CD4-positive, alpha-beta T cell treated with Interleukin-12 subunit alpha and Interleukin-12 subunit beta, for 1 hour (primary cell): ENCODE data around the gene ADAMTSL2.

Source experiments
- DNase-seq: peaks from one replicate; pipeline ENCODE4 v3.0.0-alpha.2; 2020

The ADAMTSL2 gene

DNA sequence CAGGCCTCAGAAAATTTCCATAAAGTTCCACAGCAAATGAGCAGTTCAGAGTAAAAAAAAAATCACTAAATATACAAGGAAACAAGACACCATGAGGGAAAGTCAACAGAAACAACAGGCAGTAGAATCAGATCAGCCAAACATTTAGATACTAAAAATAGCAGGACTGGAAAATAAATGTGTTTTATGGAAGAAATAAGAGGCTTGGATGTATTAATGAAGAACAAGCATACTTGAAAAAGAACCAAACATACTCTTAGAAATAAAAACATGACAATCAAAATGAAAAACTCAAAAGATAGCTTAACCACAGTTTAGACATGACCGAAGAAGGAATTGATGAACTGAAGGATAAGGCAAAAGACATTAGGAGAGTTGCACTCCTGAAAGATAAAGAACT lies 32.4 kb upstream of the ADAMTSL2 start:
- no peak for DNase-seq

DNA sequence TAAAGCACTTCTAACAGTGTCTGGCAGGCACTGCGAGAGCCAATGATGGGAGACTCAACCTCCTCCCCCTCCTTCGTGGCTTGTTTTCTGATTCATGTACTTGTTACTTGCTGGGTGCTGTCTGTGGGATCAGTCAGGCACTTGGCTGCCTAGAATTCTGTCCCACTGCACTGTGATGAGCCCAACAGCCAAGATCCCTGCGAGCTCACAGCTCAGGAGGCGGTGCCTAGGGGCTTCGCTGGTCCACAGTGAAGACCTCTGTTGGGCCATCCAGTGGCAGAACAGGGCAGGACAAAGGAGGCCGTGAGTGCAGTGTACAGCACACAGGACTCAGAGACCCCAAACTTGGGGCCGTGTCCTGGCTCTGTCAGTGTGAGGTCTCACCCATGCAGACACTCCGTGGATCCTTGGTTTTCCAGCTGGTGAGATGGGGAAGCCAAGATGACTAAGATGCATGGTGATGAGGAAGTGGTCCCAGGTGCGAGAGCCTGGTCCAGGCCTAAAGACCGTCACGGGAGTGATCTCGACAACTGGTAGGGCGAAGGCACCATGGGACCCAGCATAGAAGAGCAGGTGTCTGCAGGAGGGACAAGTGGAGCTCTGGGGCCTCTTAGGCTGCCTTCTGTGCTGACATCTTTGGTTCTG lies 29.2 kb upstream of the ADAMTSL2 start:
- no peak for DNase-seq

DNA sequence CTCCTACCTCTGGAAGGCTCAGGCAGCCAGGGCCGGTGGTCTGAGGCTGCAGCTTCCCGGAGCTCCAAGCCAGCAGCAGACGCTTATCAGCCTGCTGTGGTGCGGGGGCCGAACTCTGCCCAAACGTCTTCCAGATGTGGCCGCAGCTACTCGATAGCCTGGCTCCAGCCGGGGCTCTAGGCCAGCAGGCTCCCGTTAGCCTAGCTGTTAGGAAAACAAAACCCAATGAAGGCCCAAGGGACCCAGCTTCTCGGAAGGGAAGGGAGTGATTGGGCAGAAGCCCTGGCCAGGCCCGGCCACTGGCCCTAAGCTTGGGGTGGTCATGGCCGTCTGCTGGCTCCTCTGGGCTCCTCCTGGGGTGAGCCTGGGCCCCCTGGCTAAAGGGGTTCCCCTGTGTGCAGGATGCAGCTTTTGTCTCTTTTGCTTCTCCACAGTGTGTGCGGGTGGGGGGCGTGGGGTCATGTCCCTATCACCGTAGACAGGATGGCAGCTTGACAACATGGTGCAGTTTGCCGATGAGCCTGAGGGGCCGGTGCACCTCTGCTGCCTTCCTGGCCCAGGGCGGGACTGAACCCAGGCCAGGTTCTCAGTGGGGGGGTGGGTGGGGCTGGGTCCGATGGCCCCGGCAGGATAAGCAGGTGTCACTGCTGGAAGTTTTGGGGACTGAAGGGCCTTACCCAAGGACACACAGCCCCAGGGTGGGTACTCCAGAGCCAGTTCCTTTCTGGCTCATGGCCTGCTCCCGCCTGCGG lies 28.4 kb upstream of the ADAMTSL2 start:
- no peak for DNase-seq

DNA sequence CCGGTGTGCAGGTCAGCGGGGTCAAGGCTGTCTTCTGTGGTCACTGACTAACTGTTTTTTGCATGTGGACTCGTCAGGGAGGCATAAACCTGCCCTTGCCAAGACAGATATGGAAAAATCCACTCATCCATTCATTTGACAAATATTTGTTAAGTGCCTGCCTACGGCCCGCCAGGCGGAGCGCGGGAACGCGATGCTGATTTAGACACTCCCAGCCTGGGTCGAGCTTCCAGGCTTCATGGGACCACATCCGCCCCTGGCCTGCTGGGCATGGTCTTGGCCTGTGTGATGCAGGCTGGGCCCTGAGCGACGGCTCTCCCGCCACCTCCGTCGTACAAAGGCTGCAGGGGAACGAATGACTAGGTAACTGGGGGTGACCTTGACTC lies 27.9 kb upstream of the ADAMTSL2 start:
- no peak for DNase-seq

DNA sequence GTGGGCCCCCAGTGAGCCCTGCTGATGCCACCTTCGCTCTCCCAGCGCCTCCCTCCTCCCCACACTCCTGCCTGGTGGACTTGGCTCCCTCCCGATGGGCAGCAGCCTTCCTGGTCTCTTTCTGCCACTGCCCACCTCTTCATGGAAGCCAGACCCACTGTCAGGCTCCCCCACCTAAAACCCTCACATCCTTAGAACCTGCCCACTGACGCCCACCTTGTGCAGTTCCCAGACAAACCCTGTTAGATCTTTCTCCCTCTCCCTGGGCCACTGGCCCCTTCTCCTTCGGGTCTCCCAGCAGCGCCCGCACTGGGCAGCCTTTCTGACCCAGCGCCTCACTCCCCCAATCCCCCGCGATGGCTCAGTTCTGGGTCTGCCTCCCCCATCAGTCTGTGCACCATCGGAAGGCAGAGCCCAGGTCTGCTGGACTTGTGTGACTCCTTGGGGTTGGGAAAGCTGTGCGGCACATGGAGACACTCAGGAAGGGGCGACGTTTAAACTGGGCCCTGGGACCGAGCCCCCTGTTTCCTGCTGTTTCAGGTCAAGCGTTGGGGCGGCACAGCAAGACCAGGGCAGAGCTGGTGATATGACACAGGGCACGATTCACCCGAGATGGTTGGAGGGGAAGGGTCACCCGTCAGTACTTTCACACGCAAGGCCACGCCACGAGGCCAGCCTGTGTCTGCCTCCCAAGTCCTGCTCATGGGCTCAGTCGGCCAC lies 27.1 kb upstream of the ADAMTSL2 start:
- DNase-seq, result no peak

DNA sequence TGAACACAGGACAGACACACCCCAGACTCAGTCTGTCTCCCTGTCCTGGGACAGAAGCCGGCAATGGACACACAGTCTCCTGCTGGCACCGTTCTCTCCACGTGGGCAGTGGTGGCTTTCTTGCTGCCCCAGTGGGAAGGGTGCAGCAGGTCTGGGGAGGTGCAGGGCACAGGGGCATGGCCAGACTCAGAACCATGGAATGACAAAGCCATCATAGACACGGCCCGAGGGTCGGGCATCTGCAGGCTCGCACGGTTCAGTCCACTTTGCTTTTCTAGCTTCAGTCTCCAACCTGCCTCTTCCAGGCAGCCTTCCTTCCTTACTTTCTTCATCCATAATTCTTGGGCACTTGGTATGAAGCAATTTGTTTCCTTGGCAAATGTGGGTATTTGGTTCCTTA lies 26.5 kb upstream of the ADAMTSL2 start:
- no peak for DNase-seq

DNA sequence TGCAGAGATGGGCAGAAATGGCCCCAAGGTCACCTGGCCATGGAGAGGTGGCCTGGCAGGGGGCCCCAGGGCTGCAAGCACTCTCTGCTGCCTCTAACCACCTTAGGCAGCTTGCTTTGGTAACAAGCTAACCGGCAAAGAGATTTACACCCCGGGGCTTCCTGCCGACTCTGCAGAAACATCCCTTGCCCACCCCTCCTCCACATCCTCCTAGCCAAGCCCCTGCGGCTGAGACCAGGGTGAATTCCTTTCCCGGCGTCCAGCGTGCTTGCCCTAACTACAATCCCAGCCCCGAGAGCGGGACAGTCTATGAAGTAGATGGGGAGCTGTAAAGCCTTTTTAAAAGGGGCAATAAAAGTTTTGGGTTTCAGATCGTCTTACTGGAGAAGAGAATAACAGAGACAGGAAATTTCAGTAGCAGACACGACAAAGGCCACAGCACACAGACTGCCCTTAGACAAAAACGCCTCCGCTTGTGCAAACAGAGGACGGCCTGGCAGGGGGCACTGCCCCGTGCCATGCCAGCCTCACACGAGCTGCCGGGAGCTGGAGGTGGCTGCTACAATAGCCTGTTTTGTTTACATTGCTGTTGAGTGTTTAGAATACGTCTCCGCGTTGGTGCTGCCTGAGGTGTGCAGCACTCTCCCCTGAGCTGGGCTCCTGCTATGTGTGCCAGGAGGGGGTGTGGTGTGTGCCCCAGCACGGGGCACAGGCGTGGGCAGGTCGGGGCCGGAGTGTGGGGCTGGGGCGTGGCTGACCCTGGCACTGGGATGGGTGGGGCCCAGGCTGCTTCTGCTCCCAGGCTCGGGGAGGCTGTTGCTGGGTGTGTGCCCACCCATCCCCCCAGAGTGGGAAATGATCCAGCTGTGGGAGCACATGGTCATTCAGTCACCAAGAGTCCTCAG lies 25.1 kb upstream of the ADAMTSL2 start:
- DNase-seq, result peak; percentile 20

DNA sequence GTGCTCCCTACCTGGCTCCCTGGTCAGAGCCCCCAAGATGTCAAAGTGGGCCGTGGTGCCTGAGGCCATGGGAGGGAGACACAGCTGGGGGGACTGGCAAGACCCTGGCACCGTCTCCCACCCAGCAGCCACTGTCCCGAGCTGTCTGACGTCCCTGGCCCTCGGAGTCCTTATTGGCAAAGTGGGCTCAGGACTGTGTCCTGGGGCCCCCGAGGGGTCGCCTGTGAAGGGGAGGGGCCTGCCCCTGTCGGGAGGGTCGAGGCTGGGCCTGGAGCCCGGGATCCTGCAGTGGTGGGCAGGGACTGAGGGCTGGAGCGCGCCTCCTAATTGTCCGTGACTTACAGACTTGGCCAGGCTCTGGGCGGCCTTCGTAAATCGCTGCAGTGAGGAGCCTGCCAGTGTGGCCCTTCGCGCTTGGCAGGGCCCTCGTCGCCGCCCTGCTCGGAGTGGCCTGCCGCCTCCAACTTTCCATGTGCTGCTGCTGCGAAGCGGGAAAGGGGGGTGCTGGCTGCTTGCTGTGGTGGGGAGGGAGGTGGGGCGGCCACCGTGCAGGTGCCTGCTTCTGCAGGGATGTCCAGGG lies 23.5 kb upstream of the ADAMTSL2 start:
- DNase-seq, result no peak

DNA sequence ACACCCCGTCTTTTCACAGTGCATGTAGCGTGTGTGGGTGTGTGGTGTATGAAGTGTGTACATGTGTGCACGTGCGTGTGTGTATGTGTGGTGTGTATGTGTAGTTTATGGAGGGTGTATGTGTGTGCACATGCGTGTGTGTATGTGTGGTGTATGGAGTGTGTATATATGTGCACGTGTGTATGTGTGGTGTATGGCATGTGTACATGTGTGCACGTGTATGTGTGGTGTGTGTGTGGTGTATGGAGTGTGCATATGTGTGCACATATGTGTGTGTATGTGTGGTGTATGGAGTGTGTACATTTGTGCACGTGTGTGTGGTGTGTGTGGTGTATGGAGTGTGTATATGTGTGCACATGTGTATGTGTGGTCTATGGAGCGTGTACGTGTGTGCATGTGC lies 22.9 kb upstream of the ADAMTSL2 start:
- no peak for DNase-seq

DNA sequence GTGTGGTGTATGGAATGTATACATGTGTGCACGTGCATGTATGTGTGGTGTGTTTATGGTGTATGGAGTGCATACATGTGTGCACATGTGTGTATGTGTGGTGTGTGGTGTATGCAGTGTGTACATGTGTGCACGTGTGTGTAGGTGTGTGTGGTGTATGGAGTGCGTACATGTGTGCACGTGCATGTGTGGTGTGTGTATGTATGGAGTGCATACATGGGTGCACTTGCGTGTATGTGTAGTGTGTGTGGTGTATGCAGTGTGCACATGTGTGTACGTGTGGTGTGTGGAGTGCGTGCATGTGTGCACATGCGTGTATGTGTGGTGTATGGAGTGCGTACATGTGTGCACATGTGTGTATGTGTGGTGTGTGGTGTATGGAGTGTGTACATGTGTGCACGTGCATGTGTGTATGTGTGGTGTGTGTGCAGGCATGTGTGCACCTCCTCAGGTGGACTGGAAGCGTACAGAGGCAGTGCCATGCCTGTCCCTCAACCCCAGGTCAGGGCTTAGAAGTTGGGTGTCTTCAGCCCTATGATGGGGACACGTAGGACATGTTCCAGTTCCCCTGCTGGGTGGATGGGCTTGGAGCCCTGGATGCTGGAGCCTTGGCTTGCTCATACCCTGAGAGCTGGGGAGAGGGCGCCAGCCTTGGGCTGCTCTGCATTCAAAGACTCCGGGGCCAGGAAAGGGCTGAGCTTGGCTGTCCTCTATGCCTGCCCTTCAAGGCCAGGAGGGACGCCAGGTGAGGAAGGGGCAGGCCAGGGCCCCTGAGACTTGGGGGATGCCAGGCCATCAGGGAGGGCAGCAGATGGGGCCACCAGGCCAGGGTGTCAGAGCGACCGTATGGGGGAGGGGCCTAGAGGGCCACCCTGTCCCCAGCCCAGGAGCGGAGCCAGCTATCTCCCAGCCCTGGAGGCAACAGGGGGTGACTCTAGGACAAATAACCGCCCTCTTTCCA lies 22.0 kb upstream of the ADAMTSL2 start:
- no peak for DNase-seq

DNA sequence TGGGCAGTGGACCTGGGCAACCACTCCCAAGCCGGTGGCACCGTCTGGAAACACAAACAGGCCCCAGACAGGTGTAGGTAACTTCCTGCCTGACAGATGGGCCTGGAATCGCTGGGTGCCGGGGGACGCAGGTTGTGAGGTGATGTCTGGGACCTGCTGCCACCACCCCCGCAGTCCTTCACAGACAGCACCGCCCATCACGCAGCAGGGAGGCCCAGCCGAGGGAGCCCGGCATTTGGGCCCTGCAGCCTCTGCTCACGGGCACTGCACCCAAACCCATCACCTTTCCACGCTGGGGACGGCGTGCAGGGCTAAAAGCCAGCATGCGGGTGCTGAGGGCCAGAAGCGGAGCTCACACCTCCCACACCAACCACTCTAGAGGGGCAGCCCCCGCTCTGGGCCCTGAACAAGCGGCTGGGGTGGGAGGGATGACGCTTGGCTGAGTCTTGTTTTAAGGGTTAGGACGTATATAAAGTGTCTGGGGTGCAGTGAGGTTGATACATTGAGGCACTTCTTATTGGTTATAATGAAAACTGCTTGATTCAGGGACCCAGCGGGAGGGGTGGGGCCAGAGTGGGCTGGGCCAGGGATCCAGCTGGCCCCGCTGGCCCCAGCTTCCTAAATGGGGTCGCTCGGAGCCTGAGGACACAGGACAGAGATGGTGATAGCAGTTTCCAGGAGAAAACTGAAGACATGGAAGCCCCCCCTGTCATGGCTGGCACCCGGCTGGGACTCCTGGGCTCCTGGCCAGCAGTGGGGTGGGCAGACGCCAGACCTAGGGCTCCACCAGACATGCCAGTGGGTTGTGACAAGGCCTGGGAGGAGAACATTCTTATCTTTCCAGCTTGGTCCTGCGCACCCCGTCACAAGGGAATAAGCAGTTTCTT lies 21.0 kb upstream of the ADAMTSL2 start:
- DNase-seq, result no peak

DNA sequence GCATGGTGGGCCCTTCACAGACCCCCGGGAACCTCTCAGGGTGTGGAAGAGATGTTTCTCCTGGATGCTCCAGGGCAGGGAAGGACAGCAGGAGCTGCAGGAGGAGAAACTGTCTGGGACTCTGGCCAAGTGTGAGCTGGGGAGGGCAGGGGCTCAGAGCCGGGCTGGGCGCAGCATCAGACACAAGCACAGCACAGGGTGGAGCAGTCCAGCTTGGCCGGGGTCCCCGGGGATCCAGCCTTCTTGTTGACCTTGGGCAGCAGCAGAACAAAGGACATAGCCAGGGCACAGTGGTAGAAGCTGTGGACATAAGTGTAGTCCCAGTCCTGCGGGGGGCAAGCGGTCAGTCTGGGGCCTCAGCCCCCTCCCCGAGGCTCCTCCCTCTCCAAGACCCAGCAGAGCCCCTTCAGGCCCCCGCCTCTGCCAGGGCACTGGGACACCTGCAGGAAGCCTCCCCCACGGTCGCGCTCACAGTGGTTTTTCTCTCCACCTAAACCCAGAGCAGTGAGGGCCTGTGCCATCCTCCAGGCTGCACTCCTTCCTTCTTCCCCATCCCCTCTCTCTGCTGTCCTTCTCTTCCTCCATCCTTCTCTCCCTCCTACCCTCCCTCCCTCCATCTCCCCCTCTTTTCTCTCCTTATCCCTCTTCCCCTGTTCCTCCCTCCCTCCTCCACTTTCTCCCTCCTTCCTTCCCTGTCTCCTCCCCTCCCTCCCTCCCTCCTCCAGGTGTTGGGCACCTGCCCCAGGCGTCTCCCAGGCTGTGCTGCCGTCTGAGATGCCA lies 19.9 kb upstream of the ADAMTSL2 start:
- no peak for DNase-seq

DNA sequence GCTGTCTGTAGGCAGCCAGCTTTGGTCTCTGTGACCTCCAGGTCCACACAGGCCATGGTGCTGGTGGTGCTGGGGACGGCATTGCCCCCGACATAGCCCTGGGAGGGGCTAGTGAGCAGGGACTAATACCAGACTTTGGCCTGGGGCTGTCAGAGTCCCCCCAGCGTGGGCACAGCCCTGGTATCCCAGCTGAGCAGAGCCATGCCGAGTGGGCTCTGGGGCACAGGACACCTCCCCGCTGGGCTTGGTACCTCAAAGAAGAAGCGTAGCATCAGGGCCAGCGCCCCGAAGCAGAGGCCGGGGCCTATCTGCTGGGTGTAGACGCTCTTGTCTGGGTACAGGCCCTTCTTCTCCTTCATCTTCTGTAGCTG lies 19.3 kb upstream of the ADAMTSL2 start:
- no peak for DNase-seq

DNA sequence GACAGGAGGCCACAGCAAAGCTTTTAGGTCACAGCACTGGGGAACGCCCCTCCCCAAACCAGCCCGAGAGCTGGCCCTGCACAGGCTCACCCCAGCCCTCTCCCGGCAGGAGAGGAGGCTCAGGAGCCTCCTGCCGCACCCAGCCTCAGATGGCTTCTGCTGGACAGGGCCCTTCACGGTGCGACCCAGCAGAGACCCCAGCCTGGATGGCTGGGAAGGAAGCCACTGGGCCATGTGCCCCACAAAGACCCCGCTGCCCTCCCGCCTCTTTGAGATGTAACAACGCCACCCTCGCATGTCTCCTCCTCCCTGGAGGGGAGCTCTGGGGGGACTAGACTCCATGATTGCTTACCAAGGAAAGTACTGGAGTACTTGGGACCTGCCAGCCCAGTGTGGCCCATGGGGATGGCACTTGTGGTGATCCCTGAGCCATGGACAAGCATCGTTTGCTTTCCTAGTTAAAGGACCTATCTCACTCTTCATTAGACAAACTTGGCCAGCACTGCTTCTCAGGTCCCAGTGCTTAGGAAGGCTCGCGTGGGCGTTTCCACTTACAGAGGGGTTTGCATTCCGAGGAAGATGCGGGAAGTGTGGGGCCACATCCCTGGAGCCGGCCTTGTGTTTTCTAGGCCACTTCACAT lies 18.8 kb upstream of the ADAMTSL2 start:
- no peak for DNase-seq

DNA sequence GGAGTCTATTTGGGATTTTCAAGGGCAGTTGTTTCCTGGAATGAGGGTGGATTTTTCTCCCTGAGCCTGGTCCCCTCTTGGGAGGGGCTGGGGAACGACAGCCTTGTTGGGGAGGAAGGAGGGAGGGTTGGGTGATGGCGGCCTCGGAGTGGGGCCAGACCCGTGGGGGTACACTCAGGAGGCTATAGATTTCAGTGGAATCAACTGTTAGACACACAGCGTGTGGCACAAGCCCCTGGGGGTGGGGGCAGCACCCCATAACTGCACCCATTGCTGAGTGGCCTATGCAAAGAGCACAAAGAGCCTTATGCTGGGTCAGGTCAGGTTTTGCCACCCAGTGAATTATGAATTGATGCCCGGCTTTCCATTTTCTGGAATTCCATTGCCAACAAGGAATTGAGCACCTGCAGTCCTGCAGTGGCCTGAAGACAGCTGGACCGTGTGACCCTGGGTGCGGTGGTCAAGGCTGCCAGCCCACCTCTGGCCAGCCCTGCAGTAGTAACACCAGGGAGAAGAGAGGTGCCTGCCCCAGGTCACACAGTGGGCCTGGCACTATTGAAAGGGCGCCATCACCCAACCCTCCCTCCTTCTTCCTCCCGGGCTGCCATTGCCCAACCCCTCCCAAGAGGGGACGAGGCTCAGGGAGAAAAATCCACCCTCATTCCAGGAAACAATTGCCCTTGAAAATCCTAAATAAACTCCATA lies 18.1 kb upstream of the ADAMTSL2 start:
- no peak for DNase-seq

DNA sequence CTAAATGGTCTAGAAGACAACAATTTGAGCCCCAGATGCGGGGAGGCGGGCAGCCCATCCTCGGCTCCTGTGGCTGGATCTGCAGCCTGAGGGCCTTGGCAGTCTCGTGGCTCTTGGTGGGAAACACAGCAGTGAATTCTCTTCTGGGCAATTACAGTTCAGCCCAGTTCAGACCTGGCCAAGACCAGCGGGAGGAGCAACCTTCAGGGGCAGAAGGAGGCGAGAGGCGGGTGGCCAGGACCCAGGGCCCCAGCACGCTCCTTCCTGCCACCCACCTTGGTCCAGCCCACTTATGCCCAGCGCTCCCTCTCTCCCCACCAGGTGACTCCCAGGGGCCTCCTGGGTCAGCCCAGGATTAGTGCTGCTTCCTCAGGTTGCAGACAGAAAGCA lies 17.5 kb upstream of the ADAMTSL2 start:
- DNase-seq, result no peak

DNA sequence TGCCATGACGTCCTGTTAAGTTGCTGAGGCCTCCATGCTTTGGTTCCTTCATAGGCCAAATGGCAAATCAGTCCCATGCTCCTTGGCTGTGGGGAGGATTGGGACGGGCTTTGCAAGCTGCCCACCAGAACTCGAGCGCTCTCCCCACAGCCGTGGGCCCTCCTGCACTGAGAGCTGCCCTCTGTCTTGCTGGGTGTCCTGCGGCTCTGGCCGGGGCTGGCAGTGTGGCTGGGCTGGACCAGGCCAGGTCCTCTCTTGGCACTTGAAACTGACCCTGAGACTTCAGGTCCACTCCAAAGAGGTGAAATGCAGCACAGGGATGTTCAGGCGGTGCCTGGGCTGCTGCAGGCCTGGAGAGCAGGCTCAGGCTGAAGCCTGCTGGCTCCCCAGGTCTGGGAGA lies 16.8 kb upstream of the ADAMTSL2 start:
- DNase-seq, result no peak

DNA sequence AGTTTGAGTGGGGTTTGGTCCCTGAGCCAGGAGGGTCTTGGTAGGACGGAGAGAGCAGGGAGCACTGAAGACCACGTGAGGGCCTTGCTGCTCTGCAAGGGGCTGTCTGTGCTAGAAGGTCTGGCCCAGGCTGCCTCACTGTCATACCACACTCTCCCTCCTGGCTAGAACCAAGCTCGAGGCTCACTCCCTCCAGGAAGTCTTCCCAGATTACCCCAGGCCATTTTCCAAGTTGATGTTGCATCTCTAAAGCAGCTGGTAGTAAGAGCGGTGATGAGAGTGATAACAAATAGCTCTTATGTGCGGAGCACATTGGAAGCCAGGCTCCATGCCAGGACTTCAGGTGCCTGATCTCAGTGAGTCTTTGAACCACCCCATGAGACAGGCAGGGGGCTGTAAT lies 16.3 kb upstream of the ADAMTSL2 start:
- no peak for DNase-seq
